IMR-90 (cell line): ENCODE results near the gene BACH1. TPM values are rescaled to one million over a fixed set of nuclear protein-coding genes. Genes with fewer than 3 reads are reported as not detected.

Experiments used
- ATAC-seq: fragments of 200-7000 bp; cut with Tn5 transposase; 2 replicates; pipeline ENCODE4 v1.9.1; 2020; ENCODE audit warnings: low read depth, mild to moderate bottlenecking, moderate library complexity
- BruUV-seq: library from RNA; stranded (reverse); fragments of 400-500 nt; replicated peaks from 2 replicates; lab custom pipeline; 2021; lab: Mats Ljungman, UMichigan
- CTCF ChIA-PET: fragments of 300-600 bp; formaldehyde crosslinking; extraction: SDS; loops from one replicate; lab custom pipeline; 2021; ENCODE audit warnings: antibody characterized with exemption; lab: Yijun Ruan, JAX
- POLR2A ChIA-PET: fragments of 300-600 bp; sonication (Branson Sonifier 250); formaldehyde crosslinking; loops from one replicate; lab custom pipeline; 2022; ENCODE audit warnings: antibody characterized with exemption; ENCODE audit not compliant: unreplicated experiment; lab: Charles Lee
- DNase-seq: peaks from one replicate; pipeline ENCODE4 v3.0.0; 2013
- H2AFZ ChIP-seq: replicated peaks from 2 replicates; pipeline ENCODE3; 2013; ENCODE audit warnings: low read length, mild to moderate bottlenecking; ENCODE audit not compliant: poor library complexity
- H2AK5ac ChIP-seq: 2 replicates; pipeline ENCODE4 v1.6.1; 2013; ENCODE audit warnings: low read depth, low read length, inconsistent platforms
- H2AK9ac ChIP-seq: replicated peaks from 2 replicates; pipeline ENCODE3; 2013; ENCODE audit warnings: mild to moderate bottlenecking, low read depth, low read length, moderate library complexity; ENCODE audit not compliant: poor library complexity
- H2BK120ac ChIP-seq: 2 replicates; pipeline ENCODE4 v1.6.1; 2013; ENCODE audit warnings: low read depth, low read length, inconsistent platforms
- H2BK15ac ChIP-seq: 3 replicates; pipeline ENCODE4 v1.6.1; 2013; ENCODE audit warnings: low read depth, low read length, inconsistent platforms
- H2BK20ac ChIP-seq: 2 replicates; pipeline ENCODE4 v1.6.1; 2013; ENCODE audit warnings: low read depth, mild to moderate bottlenecking, inconsistent platforms, low read length, moderate library complexity
- H2BK5ac ChIP-seq: 2 replicates; pipeline ENCODE4 v1.6.1; 2013; ENCODE audit warnings: mild to moderate bottlenecking, low read depth, low read length, inconsistent platforms; ENCODE audit not compliant: poor library complexity, severe bottlenecking
- H3K14ac ChIP-seq: replicated peaks from 2 replicates; pipeline ENCODE4 v1.6.1; 2013; ENCODE audit warnings: low read depth, low read length, inconsistent platforms
- H3K18ac ChIP-seq: 2 replicates; pipeline ENCODE4 v1.6.1; 2013; ENCODE audit warnings: low read depth, low read length, control low read depth
- H3K23ac ChIP-seq: 2 replicates; pipeline ENCODE4 v1.6.1; 2013; ENCODE audit warnings: low read depth, low read length, inconsistent platforms
- H3K27ac ChIP-seq: 2 replicates; pipeline ENCODE4 v1.5.1; 2013; ENCODE audit warnings: mild to moderate bottlenecking, control low read depth, low read length; ENCODE audit not compliant: insufficient read depth
- H3K27me3 ChIP-seq: 2 replicates; pipeline ENCODE4 v1.6.1; 2013; ENCODE audit warnings: low read length; ENCODE audit not compliant: control insufficient read depth, insufficient read depth
- H3K36me3 ChIP-seq: 2 replicates; pipeline ENCODE4 v1.6.1; 2013; ENCODE audit warnings: low read length, mixed read lengths; ENCODE audit not compliant: control insufficient read depth, insufficient read depth
- H3K4ac ChIP-seq: 2 replicates; pipeline ENCODE4 v1.6.1; 2013; ENCODE audit warnings: low read depth, low read length, inconsistent platforms
- H3K4me1 ChIP-seq: 2 replicates; pipeline ENCODE4 v1.6.1; 2013; ENCODE audit warnings: low read length, mixed read lengths; ENCODE audit not compliant: control insufficient read depth, insufficient read depth
- H3K4me2 ChIP-seq: 2 replicates; pipeline ENCODE4 v1.6.1; 2013; ENCODE audit warnings: low read depth, mild to moderate bottlenecking, control low read depth, low read length, moderate library complexity
- H3K4me3 ChIP-seq: 2 replicates; pipeline ENCODE4 v1.5.1; 2013; ENCODE audit warnings: low read depth, mild to moderate bottlenecking, control low read depth, low read length, moderate library complexity; ENCODE audit not compliant: insufficient read depth
- H3K56ac ChIP-seq: 2 replicates; pipeline ENCODE4 v1.6.1; 2013; ENCODE audit warnings: low read length, inconsistent platforms; ENCODE audit not compliant: insufficient read depth; ENCODE audit errors: extremely low read depth
- H3K79me1 ChIP-seq, 2 experiments: 2 replicates each; pipeline ENCODE4 v1.6.1; 2013; ENCODE audit warnings: low read length in 2 of 2, inconsistent platforms in 1 of 2, low read depth in 1 of 2
- H3K9ac ChIP-seq: 2 replicates; pipeline ENCODE4 v1.6.1; 2013; ENCODE audit warnings: low read depth, low read length, control low read depth
- H3K9me1 ChIP-seq: 2 replicates; pipeline ENCODE4 v1.6.1; 2013; ENCODE audit warnings: low read length, inconsistent platforms; ENCODE audit not compliant: insufficient read depth
- H3K9me3 ChIP-seq: 2 replicates; pipeline ENCODE4 v1.6.1; 2013; ENCODE audit warnings: low read length; ENCODE audit not compliant: control insufficient read depth, insufficient read depth
- H4K20me1 ChIP-seq: 2 replicates; pipeline ENCODE4 v1.6.1; 2013; ENCODE audit warnings: low read length, inconsistent platforms; ENCODE audit not compliant: insufficient read depth
- H4K5ac ChIP-seq: 2 replicates; pipeline ENCODE4 v1.6.1; 2013; ENCODE audit warnings: mild to moderate bottlenecking, low read depth, low read length, control low read depth
- H4K8ac ChIP-seq, 2 experiments: 2 replicates each; pipeline ENCODE4 v1.6.1; 2013; ENCODE audit warnings: low read depth in 2 of 2, low read length in 2 of 2, control low read depth in 1 of 2, inconsistent platforms in 1 of 2
- H4K91ac ChIP-seq: 2 replicates; pipeline ENCODE4 v1.6.1; 2013; ENCODE audit warnings: low read depth, low read length, inconsistent platforms; ENCODE audit not compliant: insufficient read depth
- BHLHE40 ChIP-seq: fragments of 150-350 bp; IDR thresholded peaks from 2 replicates; pipeline ENCODE4 v1.6.1; 2016; ENCODE audit warnings: mild to moderate bottlenecking, low read depth, low read length
- ELK1 ChIP-seq: fragments of 150-350 bp; IDR thresholded peaks from 2 replicates; pipeline ENCODE4 v1.6.1; 2016; ENCODE audit warnings: low read depth, mild to moderate bottlenecking, low read length, moderate library complexity, borderline replicate concordance
- FOS ChIP-seq: fragments of 150-350 bp; IDR thresholded peaks from 2 replicates; pipeline ENCODE4 v1.6.1; 2016; ENCODE audit warnings: low read depth, low read length
- MXI1 ChIP-seq: IDR thresholded peaks from 2 replicates; pipeline ENCODE4 v1.6.1; 2012; ENCODE audit warnings: low read depth, mild to moderate bottlenecking, low read length, moderate library complexity, borderline replicate concordance
- NFE2L2 ChIP-seq: fragments of 150-350 bp; IDR thresholded peaks from 2 replicates; pipeline ENCODE4 v1.6.1; 2016; ENCODE audit warnings: low read depth, mild to moderate bottlenecking, low read length
- POLR2A ChIP-seq: IDR thresholded peaks from 2 replicates; pipeline ENCODE4 v1.6.1; 2012; ENCODE audit warnings: mild to moderate bottlenecking, low read depth, low read length
- RCOR1 ChIP-seq: IDR thresholded peaks from 2 replicates; pipeline ENCODE4 v1.6.1; 2012; ENCODE audit warnings: mild to moderate bottlenecking, low read length, improper control_type of control experiment; ENCODE audit not compliant: insufficient replicate concordance
- RFX5 ChIP-seq: IDR thresholded peaks from 2 replicates; pipeline ENCODE4 v1.8.0; 2012; ENCODE audit warnings: low read depth, mild to moderate bottlenecking, low read length, moderate library complexity
- USF2 ChIP-seq: fragments of 150-350 bp; IDR thresholded peaks from 2 replicates; pipeline ENCODE4 v1.6.1; 2017; ENCODE audit warnings: mild to moderate bottlenecking, antibody characterized with exemption, low read length, low read depth
- WGBS, 2 experiments: methylation state at CpG; one replicate each; pipeline versions ENCODE4 v1.1.5 to v1.1.7; 2013; ENCODE audit warnings: missing lambda C conversion rate in 2 of 2; ENCODE audit not compliant: insufficient read length in 1 of 2; ENCODE audit errors: extremely low coverage in 2 of 2; 5-methylcytosine and 5-hydroxymethylcytosine counted together
- dilution Hi-C: fragments of 300-500 bp; cut with HindIII; formaldehyde crosslinking; loops from one replicate; pipeline ENCODE4 v1.14.3; 2018; ENCODE audit warnings: low sequenced_read_pairs; ENCODE audit not compliant: unreplicated experiment
- in situ Hi-C: fragments of 300-500 bp; cut with MboI; formaldehyde crosslinking; loops from 3 replicates; pipeline ENCODE4 v1.14.3; 2019; ENCODE audit warnings: low sequenced_read_pairs, inconsistent platforms, mixed read lengths
- intact Hi-C: fragments of 100-400 bp; cut with micrococcal nuclease; formaldehyde crosslinking; loops from 2 replicates; pipeline ENCODE4 v1.10.0; 2022
- polyA plus RNA-seq, 3 experiments: library from polyadenylated mRNA; depleted of rRNA; stranded (reverse); fragments of >200 nt; gene quantifications; 2 replicates each; pipeline ENCODE4 v1.2.3, GENCODE V29; 2012; ENCODE audit warnings: low replicate concordance in 1 of 3
- total RNA-seq: library from RNA; depleted of rRNA; stranded (reverse); fragments of >200 nt; gene quantifications from 2 replicates; pipeline ENCODE4 v1.2.3, GENCODE V29; 2012
- TF ChIP-seq, protein P1 (sequence below): conservative IDR thresholded peaks from 2 replicates; pipeline ENCODE4 v1.5.1; 2012; ENCODE audit warnings: mild to moderate bottlenecking, low read depth, low read length, improper control_type of control experiment

The BACH1 gene
- total and polyA plus RNA-seq, 2 of the 4 experiments (the other 2 are of a cell fraction): 23.1 to 108 TPM

- H3K14ac ChIP-seq: no peak overlapping the region
- no peak overlapping the region for H2AFZ ChIP-seq
- WGBS, 2 experiments: no CpG with 5 or more reads among the region's 2 CpGs
- H2BK120ac ChIP-seq: no peak overlapping the region
- H3K27ac ChIP-seq: no peak overlapping the region
- DNase-seq (no peak), ATAC-seq (peak; percentile 15; the same call in 1 of the 2 replicates)
- no peak overlapping the region for H2BK20ac ChIP-seq
- H3K4me2 ChIP-seq: no peak overlapping the region
- peaks cover 13% of the 10 kb centered on the region for H3K9me1 ChIP-seq
- H3K4ac ChIP-seq: no peak overlapping the region
- H3K36me3 ChIP-seq: peaks cover 6% of the 10 kb centered on the region
- H4K8ac ChIP-seq: no peak overlapping the region
- no peak overlapping the region for H4K91ac ChIP-seq
- ChIA-PET CTCF (no interaction called here), POLR2A (no interaction called here)
- no peak overlapping the region for H4K5ac ChIP-seq
- no peaks in the 10 kb centered on the region for H3K9me3 ChIP-seq
- no peak overlapping the region for H3K56ac ChIP-seq
- no peak overlapping the region for H2BK15ac ChIP-seq
- BruUV-seq: no TSS peak
- H3K9ac ChIP-seq: no peak overlapping the region
- no peak overlapping the region for H2AK5ac ChIP-seq
- intact Hi-C loops: no loop called here
- dilution Hi-C loops: no loop called here
- H4K20me1 ChIP-seq: peaks cover 97% of the 10 kb centered on the region
- H3K4me3 ChIP-seq: no peak overlapping the region
- in situ Hi-C loops: loop anchor here (10.0 kb wide), 1 partner anchor 134 kb away; no protein-coding TSS in a partner anchor
- TF ChIP-seq ELK1 (no peak), NFE2L2 (no peak), POLR2A (no peak), MXI1 (no peak), RCOR1 (no peak), FOS (no peak), RFX5 (no peak), BHLHE40 (no peak), USF2 (no peak)
- TF ChIP-seq, protein P1, sequence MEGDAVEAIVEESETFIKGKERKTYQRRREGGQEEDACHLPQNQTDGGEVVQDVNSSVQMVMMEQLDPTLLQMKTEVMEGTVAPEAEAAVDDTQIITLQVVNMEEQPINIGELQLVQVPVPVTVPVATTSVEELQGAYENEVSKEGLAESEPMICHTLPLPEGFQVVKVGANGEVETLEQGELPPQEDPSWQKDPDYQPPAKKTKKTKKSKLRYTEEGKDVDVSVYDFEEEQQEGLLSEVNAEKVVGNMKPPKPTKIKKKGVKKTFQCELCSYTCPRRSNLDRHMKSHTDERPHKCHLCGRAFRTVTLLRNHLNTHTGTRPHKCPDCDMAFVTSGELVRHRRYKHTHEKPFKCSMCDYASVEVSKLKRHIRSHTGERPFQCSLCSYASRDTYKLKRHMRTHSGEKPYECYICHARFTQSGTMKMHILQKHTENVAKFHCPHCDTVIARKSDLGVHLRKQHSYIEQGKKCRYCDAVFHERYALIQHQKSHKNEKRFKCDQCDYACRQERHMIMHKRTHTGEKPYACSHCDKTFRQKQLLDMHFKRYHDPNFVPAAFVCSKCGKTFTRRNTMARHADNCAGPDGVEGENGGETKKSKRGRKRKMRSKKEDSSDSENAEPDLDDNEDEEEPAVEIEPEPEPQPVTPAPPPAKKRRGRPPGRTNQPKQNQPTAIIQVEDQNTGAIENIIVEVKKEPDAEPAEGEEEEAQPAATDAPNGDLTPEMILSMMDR: no peak
- no peak overlapping the region for H3K23ac ChIP-seq
- peaks cover 23% of the 10 kb centered on the region for H3K4me1 ChIP-seq
- H2BK5ac ChIP-seq: peak overlapping the region; percentile 47
- H2AK9ac ChIP-seq: no peak overlapping the region
- no peak overlapping the region for H3K18ac ChIP-seq
- H3K27me3 ChIP-seq: no peaks in the 10 kb centered on the region
- peaks cover 0 to 56% of the 10 kb centered on the region in 2 experiments; a peak in 2 of 4 replicates for H3K79me1 ChIP-seq
These were observed 9.7 kb downstream of the BACH1 start for GRCh38 chr21:29308456-29308783.
